Small intestine (tissue), 7 donors: Measurements from ENCODE around the gene INPP4A. TPM values are rescaled to one million over a fixed set of nuclear protein-coding genes. Genes with fewer than 3 reads are reported as not detected.
A peak's percentile ranks its signal among the peaks of the same experiment; 100 is the strongest.

Source experiments
- DNase-seq, 2 donors: peaks; one replicate each; pipeline versions ENCODE4 v3.0.0 to v3.0.0-alpha.2; 2013
- FAIRE-seq: peaks from 2 replicates; lab custom pipeline; 2012; peaks lifted over from hg19 to GRCh38; lab: Jason Lieb, UNC
- H3K27ac ChIP-seq, 3 donors: one replicate each; pipeline ENCODE4 v1.5.1; 2013; ENCODE audit warnings: low read length in 2 of 3, mild to moderate bottlenecking in 2 of 3, control low read depth in 1 of 3, inconsistent platforms in 1 of 3, low read depth in 1 of 3, moderate library complexity in 1 of 3
- H3K27me3 ChIP-seq, 3 donors: one replicate each; pipeline ENCODE4 v1.6.1; 2013; ENCODE audit warnings: low read length in 3 of 3, inconsistent platforms in 1 of 3; ENCODE audit not compliant: control insufficient read depth in 3 of 3, insufficient read depth in 3 of 3
- H3K36me3 ChIP-seq, 3 donors: one replicate each; pipeline ENCODE4 v1.6.1; 2013; ENCODE audit warnings: low read length in 3 of 3, inconsistent platforms in 1 of 3, low read depth in 1 of 3, mild to moderate bottlenecking in 1 of 3, moderate library complexity in 1 of 3; ENCODE audit not compliant: control insufficient read depth in 3 of 3, insufficient read depth in 2 of 3
- H3K4me1 ChIP-seq, 3 donors: one replicate each; pipeline ENCODE4 v1.6.1; 2013; ENCODE audit warnings: low read length in 2 of 3, inconsistent platforms in 1 of 3, low read depth in 1 of 3, mild to moderate bottlenecking in 1 of 3, moderate library complexity in 1 of 3; ENCODE audit not compliant: control insufficient read depth in 3 of 3, insufficient read depth in 2 of 3
- H3K4me3 ChIP-seq, 3 donors: one replicate each; pipeline ENCODE4 v1.5.1; 2013; ENCODE audit warnings: low read length in 3 of 3, control low read depth in 1 of 3, inconsistent platforms in 1 of 3, low read depth in 1 of 3, mild to moderate bottlenecking in 1 of 3, moderate library complexity in 1 of 3
- H3K9me3 ChIP-seq, 2 donors: one replicate each; pipeline ENCODE4 v1.6.1; 2013; ENCODE audit warnings: low read depth in 1 of 2, low read length in 1 of 2; ENCODE audit not compliant: control insufficient read depth in 2 of 2, insufficient read depth in 1 of 2
- WGBS, 3 donors: extraction: QIAGEN DNeasy Blood & Tissue Kit; methylation state at CpG; one replicate each; pipeline ENCODE4 v1.1.7; 2013; 5-methylcytosine and 5-hydroxymethylcytosine counted together
- polyA plus RNA-seq, 4 donors: library from polyadenylated mRNA; stranded (reverse) in 3 of 4; unstranded in 1 of 4; fragments of 200-250 nt in 3 of 4; fragments of 120-200 nt in 1 of 4; gene quantifications; one replicate each; pipeline versions ENCODE4 v1.2.1 to v1.2.3, GENCODE V29; 2013
- donor health status: healthy with polysubstance abuse.
- donor health status: control.
- donor health status: control.
- donor health status: Bipolar disorder and iron deficiency.
- donor health status: healthy.

Gene INPP4A
- polyA plus RNA-seq, 4 donors: 1.6 to 8.3 (median 4.1) TPM

GRCh38 chr2:98487806-98488189 is 43.1 kb downstream of the INPP4A start:
- FAIRE-seq (no peak), DNase-seq (peak; percentile 58 to 60)
- Histone ChIP-seq H3K4me1 (peaks cover 9 to 14% (median 11%) of the 10 kb centered on the region in 3 donors), H3K36me3 (peaks cover 0 to 3% (median 1%) of the 10 kb centered on the region in 3 donors), H3K9me3 (no peaks in the 10 kb centered on the region), H3K27ac (peak overlapping the region in 1 of 3 donors; percentile 72), H3K4me3 (no peak overlapping the region), H3K27me3 (no peaks in the 10 kb centered on the region)
- WGBS, 3 donors: 62 to 65% (median 63%) methylated on average over 3 of the region's 3 CpGs

DNA sequence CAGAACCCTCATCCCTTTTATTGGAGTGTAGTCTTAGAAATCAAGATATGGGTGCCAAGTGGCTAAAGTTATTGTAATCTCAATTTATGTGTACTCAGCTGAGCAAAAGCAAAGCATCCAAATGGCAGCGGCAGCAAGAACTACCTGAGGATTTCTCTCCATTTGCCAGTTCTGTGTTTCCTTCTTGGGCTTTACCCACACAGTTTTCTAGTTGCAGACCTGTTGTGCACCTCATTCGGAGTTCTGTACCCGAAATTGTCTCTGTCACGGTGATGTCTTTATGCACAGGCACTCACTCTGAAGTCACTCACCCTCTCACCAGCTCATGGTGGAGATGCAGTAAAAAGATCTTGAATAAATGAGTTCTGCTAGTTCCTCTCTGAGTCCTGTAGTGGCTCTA is 43.6 kb downstream of the INPP4A start:
- 88 to 92% (median 91%) methylated on average over 4 of the region's 4 CpGs for WGBS, 3 donors
- Histone ChIP-seq H3K4me3 (no peak overlapping the region), H3K27ac (peak overlapping the region; percentile 3 to 72 (median 46)), H3K27me3 (no peaks in the 10 kb centered on the region), H3K4me1 (peaks cover 9 to 14% (median 11%) of the 10 kb centered on the region in 3 donors), H3K9me3 (no peaks in the 10 kb centered on the region), H3K36me3 (peaks cover 0 to 3% (median 1%) of the 10 kb centered on the region in 3 donors)
- DNase-seq (no peak), FAIRE-seq (no peak)

DNA sequence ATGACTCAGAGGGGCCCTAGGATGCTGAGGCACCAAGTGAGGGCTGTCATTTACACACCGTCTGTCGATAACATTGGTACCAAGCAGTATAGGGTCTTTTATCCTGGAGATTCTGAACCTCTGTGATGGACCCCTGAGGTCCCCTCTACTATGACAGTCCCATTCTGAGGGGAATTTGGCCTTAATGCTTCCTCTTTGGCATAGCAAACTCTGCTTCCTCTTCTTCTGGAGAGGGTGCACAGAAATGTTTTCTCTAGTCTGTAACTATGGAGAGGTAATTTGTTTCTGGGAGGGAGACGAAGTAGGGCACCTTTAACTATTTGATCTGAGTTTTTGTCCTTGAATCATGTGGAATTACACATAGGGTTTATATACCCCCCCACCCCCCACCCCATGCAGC is 44.8 kb downstream of the INPP4A start:
- H3K9me3 ChIP-seq: peaks cover 0 to 4% of the 10 kb centered on the region in 2 donors
- peaks cover 0 to 3% (median 1%) of the 10 kb centered on the region in 3 donors for H3K36me3 ChIP-seq
- peaks cover 5 to 11% (median 5%) of the 10 kb centered on the region in 3 donors for H3K4me1 ChIP-seq
- H3K27me3 ChIP-seq: no peaks in the 10 kb centered on the region
- no peak for DNase-seq
- WGBS, 3 donors: 91 to 96% (median 94%) methylated on average over 3 of the region's 3 CpGs
- H3K27ac ChIP-seq: peak overlapping the region in 1 of 3 donors; percentile 72
- no peak overlapping the region for H3K4me3 ChIP-seq
- no peak for FAIRE-seq

DNA sequence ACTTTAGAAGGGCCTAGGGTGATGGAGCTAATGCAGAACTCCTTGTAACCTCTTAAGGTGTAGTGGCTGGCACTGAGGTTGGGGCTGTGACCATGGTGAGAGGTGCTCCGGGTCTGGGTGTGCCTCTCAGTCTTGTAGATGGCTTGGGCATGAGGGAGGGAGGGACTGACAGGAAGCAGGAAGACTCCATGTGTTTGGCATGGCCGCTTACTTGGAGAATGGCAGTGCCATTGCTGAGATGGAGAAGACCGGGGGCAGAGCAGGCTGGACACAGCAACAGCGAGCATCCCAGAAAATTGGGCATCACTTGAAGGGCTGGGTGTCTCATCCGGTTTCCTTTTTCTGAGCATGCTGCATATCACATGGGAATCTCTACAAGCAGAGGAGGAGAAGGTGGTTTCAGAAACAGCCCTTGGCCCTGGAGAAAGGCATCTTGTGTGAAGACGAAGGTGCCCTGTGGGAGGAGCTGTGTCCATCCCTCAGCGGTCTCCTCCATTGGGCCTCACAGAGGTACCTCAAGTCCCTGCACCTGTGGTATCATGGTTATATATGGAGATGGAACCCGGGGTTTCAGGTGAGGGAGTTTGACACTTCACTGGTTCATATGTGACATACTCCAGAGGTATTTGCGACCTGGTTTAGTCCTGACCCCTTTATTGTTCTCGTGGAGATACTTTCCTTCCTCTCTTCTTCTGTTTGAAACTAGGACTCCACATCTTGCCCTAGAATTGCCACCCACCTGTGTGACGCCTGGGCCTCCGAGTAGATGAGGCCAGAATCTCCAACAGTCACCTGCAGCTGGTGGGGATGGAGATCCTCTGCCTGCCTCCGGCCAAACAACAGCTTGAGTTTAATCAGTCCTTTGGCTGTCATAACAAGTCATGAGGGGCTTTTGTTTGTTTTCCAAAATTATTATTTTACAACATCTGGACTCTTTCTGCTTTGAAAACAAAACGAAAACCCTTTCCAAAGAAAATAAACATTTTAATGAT is 45.6 kb downstream of the INPP4A start:
- H3K36me3 ChIP-seq: peaks cover 0 to 3% (median 1%) of the 10 kb centered on the region in 3 donors
- FAIRE-seq (no peak), DNase-seq (no peak)
- H3K4me1 ChIP-seq: peaks cover 2 to 11% (median 5%) of the 10 kb centered on the region in 3 donors
- H3K9me3 ChIP-seq: peaks cover 0 to 4% of the 10 kb centered on the region in 2 donors
- H3K27ac ChIP-seq: peak overlapping the region in 1 of 3 donors; percentile 18
- no peaks in the 10 kb centered on the region for H3K27me3 ChIP-seq
- 84 to 91% (median 84%) methylated on average over 14 of the region's 14 CpGs for whole genome bisulfite sequencing, 3 donors
- no peak overlapping the region for H3K4me3 ChIP-seq

GRCh38 chr2:98492441-98492840 is 47.8 kb downstream of the INPP4A start:
- Histone ChIP-seq H3K9me3 (peaks cover 0 to 12% of the 10 kb centered on the region in 2 donors), H3K4me1 (peaks cover 2 to 11% (median 5%) of the 10 kb centered on the region in 3 donors), H3K27ac (no peak overlapping the region), H3K36me3 (peaks cover 0 to 3% (median 1%) of the 10 kb centered on the region in 3 donors), H3K4me3 (no peak overlapping the region), H3K27me3 (no peaks in the 10 kb centered on the region)
- no peak for FAIRE-seq
- WGBS, 3 donors: 82 to 97% (median 88%) methylated on average over 3 of the region's 3 CpGs
- no peak for DNase-seq

GRCh38 chr2:98494699-98495098 is 50.0 kb downstream of the INPP4A start:
- Histone ChIP-seq H3K36me3 (peaks cover 0 to 3% (median 1%) of the 10 kb centered on the region in 3 donors), H3K4me3 (no peak overlapping the region), H3K9me3 (peaks cover 0 to 15% of the 10 kb centered on the region in 2 donors), H3K4me1 (peaks cover 0 to 8% (median 0%) of the 10 kb centered on the region in 3 donors), H3K27me3 (no peaks in the 10 kb centered on the region), H3K27ac (no peak overlapping the region)
- no peak for FAIRE-seq
- no peak for DNase-seq

- DNase-seq (no peak), FAIRE-seq (no peak)
- WGBS, 3 donors: 96 to 100% (median 100%) methylated on average over 4 of the region's 4 CpGs
- Histone ChIP-seq H3K9me3 (peaks cover 0 to 15% of the 10 kb centered on the region in 2 donors), H3K36me3 (peaks cover 0 to 7% (median 0%) of the 10 kb centered on the region in 3 donors), H3K4me3 (no peak overlapping the region), H3K27me3 (no peaks in the 10 kb centered on the region), H3K27ac (no peak overlapping the region), H3K4me1 (peaks cover 0 to 6% (median 0%) of the 10 kb centered on the region in 3 donors)
Observed at GRCh38 chr2:98496750-98497493, 52.3 kb downstream of the INPP4A start.
